ENCODE measurements around the gene DDX59.

DDX59 gene

DNA sequence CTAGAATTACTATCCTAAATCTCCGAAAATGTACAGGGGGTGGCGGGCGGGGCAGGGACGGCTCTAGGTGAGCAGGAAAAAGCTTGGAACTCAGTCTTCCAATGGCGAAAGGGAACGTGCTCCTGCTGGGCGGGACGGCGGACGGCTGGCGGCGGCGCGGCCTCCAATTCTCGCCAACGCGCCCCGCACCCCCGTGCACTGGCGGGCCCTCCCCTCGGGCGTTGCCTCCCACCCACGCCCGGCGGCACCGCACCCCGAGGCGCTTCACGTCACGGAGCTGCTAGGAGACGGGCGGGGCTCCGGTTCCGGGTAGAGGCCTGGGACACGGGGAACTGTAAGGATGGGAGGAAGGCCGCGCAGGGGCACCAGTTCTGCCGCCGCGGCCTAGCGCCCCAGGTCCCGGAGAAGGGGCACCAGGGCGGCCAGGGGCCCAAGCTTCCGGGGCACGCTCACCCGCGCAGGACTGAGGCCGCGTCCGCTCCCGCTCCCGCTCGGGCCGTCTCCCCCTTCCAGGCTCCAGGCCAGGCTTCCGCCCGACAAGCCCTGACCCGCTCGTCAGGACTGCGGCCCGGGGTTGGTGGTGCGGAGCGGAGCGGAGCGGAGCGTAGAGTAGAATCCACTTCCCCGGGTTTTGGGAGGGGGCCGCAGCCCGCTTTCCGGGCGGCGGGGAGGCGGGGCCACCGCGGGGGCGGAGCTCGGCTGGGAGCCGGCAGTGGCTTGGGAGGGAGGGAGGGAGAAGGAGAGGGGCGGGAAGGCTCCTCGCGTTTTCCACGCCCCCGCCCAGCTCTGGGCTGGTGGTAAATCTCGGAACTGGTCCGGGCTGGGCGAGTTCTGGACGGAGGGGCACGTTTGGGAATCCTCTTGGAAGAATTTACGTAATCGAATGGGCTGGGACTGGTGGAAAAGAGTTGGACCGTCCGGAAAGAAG lies at the start of gene DDX59:
TSS of gene DDX59 (minus strand) at position 594 of the 928 bp plus-strand sequence. CDS start 3,167 bp downstream, outside the sequence.
- no peak for FAIRE-seq

DNA sequence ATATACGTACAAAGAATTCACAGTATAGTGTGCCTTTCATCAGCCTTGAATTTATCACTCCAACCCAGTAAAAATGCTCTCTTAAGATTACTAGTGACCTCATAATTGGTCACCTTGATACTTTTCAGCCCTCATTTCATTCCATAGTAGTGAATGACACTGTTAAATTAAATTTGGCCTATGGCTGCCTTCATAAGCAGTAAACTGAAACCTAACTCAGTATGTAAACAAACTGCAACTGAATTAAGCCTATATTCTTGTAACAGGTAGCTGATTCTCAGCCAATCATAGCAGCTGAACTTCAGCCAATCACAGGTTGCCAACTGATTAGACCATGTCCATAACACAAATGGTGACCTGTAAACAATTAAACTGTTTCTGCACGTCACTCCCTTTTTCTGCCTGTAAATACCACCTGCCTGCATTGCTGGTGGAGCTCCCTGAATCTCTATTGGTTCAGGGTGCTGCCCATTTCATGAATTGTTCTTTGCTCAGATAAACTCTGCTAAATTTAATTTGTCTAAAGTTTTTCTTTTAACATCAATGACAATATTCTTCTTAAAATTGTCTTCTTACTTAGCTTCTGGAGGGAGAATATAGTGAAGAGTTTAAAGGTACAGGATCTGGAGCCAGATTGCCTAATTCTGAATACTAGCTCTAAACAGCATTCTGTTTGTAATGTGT lies 44.9 kb upstream of the DDX59 start:
- no peak for DNase-seq (ENCODE audit: low spot score)
- no peak for FAIRE-seq

More for the DNA sequence above, at the start of gene DDX59:
- peak; percentile 93 for DNase-seq (ENCODE audit: low spot score)

DNA sequence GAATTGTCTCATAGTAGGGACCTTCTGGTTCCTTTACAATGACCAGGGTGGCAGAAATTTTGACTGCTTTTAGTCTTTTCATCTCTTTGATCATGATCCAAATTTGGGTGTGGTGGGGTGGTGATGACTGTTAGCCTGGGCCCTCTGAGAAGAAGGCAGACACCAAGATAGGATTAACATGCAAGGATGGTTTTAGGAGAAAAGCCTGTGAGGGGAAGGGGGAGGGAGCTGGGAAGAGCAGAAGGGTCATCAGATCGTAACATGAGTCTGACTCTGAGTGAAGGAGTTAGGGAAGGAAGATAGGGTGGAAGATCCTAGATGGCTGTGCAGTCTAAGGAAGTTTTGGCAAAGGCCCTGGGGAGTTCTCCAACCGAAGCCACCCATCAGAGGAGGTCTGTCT lies 40.5 kb upstream of the DDX59 start:
- no peak for FAIRE-seq

DNA sequence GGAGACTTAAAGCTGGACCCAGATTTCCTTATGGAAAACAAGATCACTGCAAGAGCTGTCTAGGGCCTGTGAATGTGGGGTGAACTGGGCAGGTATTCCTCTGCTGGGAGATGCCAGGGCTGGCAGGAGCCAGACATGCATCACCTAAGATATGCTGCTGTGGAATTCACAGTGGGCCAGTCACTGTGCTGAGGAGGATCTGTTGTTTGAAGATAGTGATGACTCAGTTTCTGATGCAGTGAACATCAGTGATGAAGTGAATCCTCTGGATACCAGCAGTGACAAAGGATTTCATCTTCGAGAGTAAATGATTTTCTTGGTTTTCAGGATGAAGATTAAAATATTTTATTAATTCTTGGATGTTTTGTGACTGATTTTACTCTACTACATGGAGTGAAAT lies 39.1 kb upstream of the DDX59 start:
- DNase-seq (ENCODE audit: low spot score) (peak; percentile 54), FAIRE-seq (no peak)

More for the DNA sequence above, 40.5 kb upstream of the DDX59 start:
- DNase-seq (ENCODE audit: low spot score) = no peak

DNA sequence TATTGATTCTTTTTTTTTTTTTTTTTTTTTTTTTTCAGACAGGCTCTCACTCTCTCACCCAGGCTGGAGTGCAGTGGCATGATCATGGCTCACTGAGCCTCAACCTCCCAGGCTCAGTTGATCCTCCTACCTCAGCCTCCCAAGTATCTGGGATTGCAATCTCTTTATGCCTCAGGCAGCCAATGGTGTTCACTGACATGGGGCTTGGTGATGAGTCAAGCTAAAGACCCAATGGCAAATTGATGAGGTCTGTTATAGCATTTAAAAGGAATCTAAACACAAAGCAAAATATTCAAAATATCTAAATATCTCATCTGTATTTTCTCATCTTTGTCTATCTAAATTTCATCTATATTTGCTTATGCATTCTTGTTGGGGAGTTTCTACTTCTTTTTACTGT lies 38.5 kb upstream of the DDX59 start:
- FAIRE-seq = no peak
- DNase-seq (ENCODE audit: low spot score) = no peak

DNA sequence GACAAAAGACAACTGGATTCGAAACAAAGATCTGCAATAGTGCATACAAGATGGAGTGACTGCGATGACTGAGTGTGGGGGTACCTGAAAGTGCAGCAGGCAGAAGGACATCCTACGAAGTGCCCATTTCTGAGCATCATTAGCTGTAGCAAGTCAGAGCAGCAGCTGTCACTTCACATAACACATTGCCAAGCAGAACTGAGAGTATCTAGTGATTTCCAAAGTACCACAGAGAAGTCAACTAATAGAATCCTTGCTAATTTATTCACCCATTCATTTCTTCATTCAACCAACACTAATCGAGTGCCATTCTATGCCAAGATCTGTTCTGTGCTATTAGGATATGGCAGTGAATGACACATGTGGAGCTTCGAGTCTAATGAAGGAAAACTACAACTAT lies 37.4 kb upstream of the DDX59 start:
- DNase-seq (ENCODE audit: low spot score) (no peak), FAIRE-seq (no peak)

DNA sequence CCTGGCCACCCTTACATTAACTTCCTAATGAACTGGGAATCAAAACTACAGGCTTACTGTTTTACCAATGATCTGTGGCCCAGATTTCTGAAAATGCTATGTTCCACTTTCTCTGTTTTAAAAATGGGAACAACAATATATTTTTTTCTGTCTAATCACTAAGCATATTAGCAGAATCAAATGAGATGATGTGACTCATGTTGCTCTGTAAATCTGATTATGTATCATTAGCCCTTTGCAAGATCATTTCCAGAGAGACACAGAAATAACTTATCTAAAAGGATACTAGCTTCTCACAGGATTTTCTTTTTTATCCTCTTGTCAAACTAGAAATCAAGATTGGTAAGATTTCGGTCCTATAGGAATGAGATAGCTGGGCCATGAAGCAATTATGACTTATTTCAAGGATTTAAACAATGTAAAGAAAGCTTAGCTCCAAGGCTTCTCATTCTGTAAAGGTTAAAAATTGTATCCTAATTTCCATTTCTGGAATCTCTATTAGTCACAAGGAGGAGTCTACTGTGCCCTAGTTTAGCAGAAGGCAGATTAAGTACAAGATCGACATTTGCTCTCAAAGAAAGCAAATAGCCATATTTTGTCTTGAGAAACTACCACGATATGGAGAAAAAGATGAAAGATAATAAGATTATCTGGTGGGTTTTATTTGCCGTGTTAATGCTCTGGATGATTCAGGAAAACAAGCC lies 36.6 kb upstream of the DDX59 start:
- no peak for FAIRE-seq

DNA sequence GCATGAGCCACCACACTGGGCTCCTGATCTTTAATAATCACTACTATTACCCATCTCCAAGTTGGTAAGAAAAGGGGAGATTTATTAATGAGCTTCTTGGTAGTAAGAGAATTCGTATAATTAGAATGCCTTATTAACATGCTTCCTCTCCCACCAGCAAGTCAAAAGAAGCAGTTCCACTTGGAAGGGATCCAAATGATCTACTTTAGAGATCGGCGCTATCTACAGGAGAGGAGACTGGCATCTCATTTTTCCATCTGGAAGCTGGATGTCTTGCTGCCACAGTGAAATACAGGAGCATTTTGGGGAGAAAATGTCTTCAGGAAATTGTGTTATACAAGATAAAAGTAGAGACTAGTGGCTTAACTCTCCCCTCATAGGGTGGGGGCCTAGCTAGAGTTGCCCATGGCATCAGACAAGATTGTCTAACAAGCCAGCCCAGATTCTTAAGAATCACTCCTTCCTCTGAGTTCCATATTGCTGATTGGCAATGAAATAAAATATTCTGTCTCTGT lies 35.3 kb upstream of the DDX59 start:
- FAIRE-seq (no peak), DNase-seq (ENCODE audit: low spot score) (no peak)

More for the DNA sequence above, 36.6 kb upstream of the DDX59 start:
- no peak for DNase-seq (ENCODE audit: low spot score)

DNA sequence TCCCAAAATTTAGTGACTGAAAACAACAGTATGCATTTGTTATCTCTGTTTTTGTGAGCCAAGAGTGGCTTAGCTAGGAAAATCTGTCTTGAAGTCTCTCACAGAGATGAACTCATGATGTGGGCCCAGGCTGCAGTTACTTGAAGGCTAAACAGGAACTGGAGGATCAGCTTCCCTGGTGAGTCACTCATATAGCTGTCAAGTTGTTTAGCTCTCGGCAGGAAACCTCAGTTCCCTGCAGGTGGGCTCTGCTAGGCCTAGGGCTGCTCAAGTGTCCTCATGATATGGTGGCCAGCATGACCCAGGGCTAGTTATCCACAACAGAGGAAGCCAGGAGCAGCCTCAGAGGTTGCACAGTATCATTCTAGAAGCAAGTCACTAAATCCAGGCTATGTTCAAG lies 30.2 kb upstream of the DDX59 start:
- FAIRE-seq (no peak), DNase-seq (ENCODE audit: low spot score) (no peak)

DNA sequence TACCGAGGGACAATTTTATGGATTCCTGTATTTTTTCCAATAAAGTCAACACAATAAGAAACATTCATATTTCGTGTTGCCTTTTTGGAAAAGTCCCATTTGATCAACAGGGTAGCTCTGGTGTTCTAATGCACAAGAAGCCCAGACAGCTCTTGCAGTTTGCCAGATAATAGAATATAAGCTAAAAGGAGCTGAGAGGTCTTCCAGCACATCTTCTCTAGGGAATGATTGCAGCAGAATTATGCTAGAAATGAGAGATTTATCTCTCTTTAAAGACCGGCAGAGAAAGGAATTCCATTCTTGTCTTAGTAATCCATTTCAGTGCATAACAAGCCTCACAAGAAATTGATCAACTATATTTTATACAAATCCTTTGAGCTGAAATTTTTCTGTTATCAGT lies 25.0 kb upstream of the DDX59 start:
- no peak for DNase-seq (ENCODE audit: low spot score)
- no peak for FAIRE-seq

DNA sequence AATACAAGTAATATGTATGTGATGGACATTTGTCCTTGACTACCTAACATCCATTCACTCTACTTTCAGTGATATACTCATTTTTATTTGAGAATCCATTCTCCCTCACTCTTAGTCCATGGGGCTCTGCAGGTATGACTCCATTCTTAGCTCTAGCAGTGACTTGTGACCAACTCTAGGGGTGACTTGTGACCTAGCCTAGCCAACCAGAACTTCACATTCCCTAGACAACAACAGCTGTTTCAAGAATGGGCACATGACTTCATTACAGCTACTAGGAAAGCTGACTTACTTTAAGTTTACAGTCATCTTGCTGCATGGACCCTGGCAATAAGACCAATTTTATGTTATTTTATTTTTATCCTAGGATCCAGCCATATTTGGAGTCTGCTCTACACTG lies 23.6 kb upstream of the DDX59 start:
- FAIRE-seq = no peak
- DNase-seq (ENCODE audit: low spot score) = no peak

DNA sequence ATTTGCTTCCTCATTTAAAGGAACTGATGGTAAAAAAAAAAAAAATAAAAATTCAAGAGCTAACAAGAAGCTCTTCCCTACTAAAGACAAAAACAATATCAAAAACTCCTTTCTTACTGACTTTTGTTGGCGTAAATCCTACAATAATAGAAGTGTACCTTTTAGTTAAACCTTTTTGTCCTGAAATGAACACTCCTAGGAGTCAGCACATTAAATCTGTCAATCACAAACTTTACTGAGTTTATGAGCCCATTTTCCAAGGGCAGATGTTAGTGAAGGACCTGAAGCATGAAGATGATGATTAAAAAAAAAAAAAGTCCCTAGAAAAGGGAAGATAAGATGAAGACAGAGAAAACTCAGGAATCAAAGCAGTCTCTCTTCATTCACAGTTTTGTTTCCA lies 22.6 kb upstream of the DDX59 start:
- DNase-seq (ENCODE audit: low spot score) (no peak), FAIRE-seq (no peak)

DNA sequence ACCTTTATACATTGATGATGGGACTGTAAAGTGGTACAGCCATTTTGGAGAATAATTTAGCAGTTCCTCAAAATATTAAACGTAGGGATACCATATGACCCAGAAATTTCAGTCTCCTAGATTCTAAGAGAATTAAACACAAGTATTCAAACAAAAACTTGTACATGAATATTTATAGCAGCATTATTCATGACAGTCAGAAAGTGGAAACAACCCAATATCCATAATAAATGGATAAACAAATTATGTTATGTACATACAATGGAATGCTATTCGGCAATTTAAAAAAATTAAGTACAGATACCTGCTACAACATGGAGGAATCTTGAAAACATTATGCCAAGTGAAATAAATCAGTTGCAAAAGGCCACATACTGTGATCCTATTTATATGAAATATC lies 16.9 kb upstream of the DDX59 start:
- FAIRE-seq (no peak), DNase-seq (ENCODE audit: low spot score) (no peak)

DNA sequence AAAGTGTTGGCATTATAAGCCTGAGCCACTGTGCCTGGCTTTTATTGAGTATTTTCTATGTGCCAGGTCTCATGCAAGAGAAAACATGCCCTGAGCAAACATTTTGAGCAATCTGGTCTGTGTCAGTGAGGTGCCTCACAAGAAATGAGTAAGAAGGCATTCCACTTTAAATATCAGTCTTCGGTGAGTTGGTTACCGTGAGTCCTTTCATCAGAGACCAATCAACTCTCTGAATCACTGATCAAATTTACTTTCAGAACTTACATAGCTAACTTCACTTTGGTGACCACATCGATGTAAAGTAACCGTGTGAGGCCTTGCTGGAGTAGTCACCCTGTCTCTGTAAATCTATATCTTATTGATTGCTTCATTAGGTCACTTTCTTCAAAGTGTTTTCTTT lies 14.3 kb upstream of the DDX59 start:
- FAIRE-seq = no peak
- DNase-seq (ENCODE audit: low spot score) = no peak

DNA sequence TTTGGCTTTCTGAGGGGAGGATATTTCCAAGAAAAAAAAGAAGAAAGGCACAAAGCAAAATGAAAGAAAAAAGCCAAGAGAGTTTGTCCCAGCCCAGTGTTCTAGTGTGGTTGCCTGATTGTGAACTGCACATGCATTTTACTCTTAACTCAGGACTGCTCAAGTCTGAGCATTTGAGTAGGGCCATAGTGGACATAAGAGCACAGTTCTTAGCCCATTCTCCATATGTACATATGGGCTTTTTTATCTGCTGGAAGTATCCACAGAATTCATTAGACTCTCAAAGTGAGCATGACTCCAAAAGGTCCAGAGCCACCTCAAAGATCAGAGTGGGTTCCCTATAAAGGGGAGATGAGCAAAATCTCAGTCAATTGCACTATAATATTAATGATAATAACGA lies 13.6 kb upstream of the DDX59 start:
- no peak for FAIRE-seq

DNA sequence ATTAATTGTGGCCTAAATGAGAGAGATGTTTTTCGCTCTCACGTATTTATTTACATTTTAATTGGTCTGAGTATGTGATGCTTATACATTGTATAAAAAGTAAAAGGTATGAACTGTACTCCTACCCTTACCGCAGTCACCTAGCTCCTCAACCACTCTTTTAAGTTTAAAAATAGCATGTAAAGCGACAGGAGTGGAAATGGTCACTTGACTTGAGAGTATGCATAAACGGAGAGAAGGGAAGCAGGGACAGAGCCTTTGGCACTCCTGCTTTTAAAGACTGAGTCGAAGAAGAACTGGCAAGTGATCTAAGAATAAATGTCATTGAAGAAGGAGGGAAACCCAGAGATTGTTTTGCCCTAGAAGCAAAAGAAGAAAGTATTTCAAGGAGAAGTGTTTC lies 11.5 kb upstream of the DDX59 start:
- FAIRE-seq (no peak), DNase-seq (ENCODE audit: low spot score) (no peak)

More for the DNA sequence above, 13.6 kb upstream of the DDX59 start:
- DNase-seq (ENCODE audit: low spot score) = no peak

DNA sequence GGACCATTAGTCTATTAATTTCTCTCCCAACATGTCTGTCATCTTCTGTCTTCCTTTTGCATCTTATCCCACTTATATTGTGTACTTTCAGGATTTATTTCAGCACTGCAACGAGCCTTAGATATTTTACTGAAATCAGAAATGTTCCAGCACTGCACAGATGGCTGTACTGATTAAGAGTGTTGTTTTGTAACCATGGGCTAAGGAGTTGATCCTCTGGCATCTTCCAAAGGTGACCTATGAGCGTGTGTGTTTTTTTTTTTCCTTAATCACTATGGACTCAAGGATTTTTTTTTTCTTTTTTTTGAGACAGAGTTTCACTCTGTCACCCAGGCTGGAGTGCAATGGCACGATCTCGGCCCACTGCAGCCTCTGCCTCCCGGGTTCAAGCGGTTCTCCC lies 7.1 kb upstream of the DDX59 start:
- FAIRE-seq (no peak), DNase-seq (ENCODE audit: low spot score) (no peak)

DNA sequence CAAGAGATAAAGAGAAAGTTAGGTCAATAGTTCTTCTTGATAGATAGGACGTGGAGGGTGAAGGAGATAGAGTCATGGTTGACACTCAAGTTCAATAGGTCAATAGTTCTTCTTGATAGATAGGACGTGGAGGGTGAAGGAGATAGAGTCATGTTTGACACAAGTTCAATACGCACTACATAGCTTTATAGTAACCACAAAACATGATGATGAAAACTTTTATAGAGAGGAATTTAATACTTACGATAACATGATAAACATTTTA lies 5.8 kb upstream of the DDX59 start:
- no peak for FAIRE-seq
- no peak for DNase-seq (ENCODE audit: low spot score)

DNA sequence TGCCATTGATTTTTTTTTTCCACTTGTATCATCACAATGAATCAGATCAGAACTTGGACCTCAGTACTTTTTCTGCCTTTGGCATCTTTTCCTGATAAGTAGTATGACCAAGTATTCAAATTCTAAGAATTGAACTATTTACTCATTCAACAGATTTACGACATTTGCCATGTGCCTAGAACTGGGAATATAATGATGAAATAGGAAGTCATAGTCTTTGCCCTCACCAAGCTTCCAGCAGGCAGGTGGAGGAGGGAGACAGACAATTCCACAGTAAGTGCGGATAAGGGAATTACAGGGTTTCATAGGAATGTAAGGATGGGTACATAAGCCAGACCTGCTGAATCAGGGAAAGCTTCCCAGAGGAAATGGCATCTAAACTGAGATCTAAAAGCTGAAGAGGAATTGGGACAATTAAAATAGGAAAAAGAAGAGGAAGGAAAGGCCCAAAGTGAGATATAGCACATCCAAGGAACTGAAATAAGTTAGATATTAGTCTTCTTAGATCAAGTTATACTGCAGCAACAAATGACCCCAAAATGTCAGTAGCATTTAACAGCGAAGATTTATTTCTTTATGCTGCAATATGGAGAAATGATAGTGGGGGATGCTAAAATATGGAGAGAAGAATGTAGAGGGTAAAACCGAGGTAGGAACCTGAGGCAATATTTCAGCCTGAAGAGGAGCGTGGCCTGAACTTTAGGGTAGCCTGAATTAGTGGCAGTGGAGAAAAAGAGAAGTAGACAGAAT lies 5.3 kb upstream of the DDX59 start:
- DNase-seq (ENCODE audit: low spot score) (no peak), FAIRE-seq (no peak)

DNA sequence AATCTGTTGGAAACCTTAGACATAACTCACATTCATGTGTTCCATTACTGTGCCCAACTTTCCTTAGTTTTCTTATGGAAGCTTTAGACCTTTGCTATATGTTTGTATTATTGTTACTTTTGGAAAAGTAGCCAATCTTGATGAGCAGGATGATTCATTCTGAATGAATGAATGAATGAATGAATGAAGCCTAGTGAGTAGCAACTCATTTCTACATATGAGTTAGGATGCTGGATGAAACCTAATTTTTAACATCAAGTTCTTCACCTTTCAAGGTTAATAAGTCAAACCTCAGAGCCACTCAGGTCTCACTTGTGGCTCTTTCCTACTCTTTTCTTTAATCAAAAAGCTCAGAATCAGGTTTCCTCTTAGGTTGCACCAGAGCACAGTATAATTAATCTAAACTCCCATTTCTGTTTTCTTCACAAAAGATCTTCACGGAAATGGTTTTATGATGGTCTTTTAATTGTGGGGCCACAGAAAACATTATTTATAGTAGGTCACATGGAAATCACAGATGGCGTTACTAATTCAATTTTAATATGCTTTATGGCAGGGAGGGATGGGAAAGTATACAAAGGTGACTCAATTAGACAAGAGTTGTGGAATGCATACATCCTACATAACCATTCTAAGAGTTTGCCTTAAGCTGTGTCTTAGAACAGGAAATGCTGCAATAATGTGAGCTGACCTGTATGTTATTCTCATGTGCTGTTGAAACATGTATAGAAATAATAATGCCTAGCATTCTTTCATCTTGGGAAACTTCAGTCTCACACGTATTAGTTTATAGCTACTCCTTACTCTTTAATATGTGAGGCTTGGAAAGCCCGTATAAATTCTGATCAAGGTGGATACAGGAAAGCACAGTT lies 4.5 kb upstream of the DDX59 start:
- no peak for DNase-seq (ENCODE audit: low spot score)
- no peak for FAIRE-seq

All from RCC 7860 (cell line).